Nephron progenitor cell (in vitro differentiated cells): Measurements from ENCODE around the gene CEP192.

Source experiments
- DNase-seq: peaks from one replicate; pipeline ENCODE4 v3.0.0; 2021
- H3K27ac Mint-ChIP-seq: 2 replicates; pipeline ENCODE4 v1.8.0; 2021; ENCODE audit warnings: mild to moderate bottlenecking, moderate library complexity, mixed read lengths
- H3K27me3 Mint-ChIP-seq: 2 replicates; pipeline ENCODE4 v1.8.0; 2021; ENCODE audit warnings: mild to moderate bottlenecking, low read depth, mixed read lengths; ENCODE audit not compliant: poor library complexity
- H3K36me3 Mint-ChIP-seq: 2 replicates; pipeline ENCODE4 v1.8.0; 2021; ENCODE audit warnings: low read depth, mixed read lengths
- H3K4me1 Mint-ChIP-seq: 2 replicates; pipeline ENCODE4 v1.8.0; 2021; ENCODE audit warnings: mixed read lengths
- H3K4me3 Mint-ChIP-seq: 2 replicates; pipeline ENCODE4 v1.8.0; 2021; ENCODE audit warnings: mild to moderate bottlenecking, moderate library complexity, mixed read lengths
- H3K9me3 Mint-ChIP-seq: 2 replicates; pipeline ENCODE4 v1.8.0; 2021; ENCODE audit warnings: mild to moderate bottlenecking, moderate library complexity, mixed read lengths
- TF ChIP-seq, protein P1 (sequence below): fragments of 200-600 bp; sonication (generic); IDR thresholded peaks from 2 replicates; pipeline ENCODE4 v1.5.0; 2021; ENCODE audit warnings: antibody characterized with exemption

CEP192 gene

DNA sequence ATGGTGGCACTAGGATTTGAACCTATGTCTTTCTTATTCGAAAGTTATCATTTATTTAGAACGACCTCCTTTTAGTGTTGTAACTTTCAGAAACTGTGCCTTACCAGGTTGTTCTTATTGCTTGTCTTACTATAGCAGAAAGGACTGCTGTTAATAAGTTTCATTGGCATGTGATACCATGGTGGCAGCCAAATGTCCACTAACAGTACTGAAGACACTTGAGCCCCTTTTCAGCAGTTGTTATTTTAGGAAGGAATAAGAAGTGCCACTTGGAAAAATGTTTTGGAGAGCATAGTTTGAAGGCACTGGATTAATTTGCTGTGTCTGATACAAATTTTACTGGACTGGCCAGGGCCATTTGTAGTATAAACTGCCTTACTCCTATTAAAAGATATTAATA, 37.7 kb downstream of the CEP192 start:
- no peak overlapping the region for H3K4me3 Mint-ChIP-seq
- DNase-seq: no peak
- no peaks in the 10 kb centered on the region for H3K27me3 Mint-ChIP-seq
- no peaks in the 10 kb centered on the region for H3K4me1 Mint-ChIP-seq
- peaks cover 72% of the 10 kb centered on the region for H3K36me3 Mint-ChIP-seq
- H3K9me3 Mint-ChIP-seq: no peaks in the 10 kb centered on the region
- TF ChIP-seq, protein P1, sequence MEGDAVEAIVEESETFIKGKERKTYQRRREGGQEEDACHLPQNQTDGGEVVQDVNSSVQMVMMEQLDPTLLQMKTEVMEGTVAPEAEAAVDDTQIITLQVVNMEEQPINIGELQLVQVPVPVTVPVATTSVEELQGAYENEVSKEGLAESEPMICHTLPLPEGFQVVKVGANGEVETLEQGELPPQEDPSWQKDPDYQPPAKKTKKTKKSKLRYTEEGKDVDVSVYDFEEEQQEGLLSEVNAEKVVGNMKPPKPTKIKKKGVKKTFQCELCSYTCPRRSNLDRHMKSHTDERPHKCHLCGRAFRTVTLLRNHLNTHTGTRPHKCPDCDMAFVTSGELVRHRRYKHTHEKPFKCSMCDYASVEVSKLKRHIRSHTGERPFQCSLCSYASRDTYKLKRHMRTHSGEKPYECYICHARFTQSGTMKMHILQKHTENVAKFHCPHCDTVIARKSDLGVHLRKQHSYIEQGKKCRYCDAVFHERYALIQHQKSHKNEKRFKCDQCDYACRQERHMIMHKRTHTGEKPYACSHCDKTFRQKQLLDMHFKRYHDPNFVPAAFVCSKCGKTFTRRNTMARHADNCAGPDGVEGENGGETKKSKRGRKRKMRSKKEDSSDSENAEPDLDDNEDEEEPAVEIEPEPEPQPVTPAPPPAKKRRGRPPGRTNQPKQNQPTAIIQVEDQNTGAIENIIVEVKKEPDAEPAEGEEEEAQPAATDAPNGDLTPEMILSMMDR: no peak
- H3K27ac Mint-ChIP-seq: no peak overlapping the region

DNA sequence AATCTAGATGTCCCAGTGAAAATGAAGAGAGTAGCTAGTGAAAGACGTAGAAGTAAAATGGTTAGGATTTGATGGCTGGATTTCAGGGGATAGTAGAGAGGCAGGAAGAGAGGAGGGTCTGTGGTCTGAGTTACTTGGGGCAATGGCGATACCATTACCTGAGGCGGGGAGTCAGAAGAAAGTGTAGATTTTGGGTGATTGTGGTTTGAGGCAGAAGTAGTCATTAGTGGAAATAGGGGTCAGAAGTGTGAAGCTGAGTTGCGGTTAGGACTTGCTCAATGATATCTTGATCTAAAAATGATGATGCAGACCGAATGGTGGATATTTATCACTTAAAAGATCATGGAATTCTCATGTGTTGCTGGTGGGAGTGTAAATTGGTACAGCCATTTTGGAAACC, 41.0 kb downstream of the CEP192 start:
- peaks cover 4% of the 10 kb centered on the region for H3K27me3 Mint-ChIP-seq
- H3K27ac Mint-ChIP-seq: peak overlapping the region; percentile 34
- no peaks in the 10 kb centered on the region for H3K9me3 Mint-ChIP-seq
- no peaks in the 10 kb centered on the region for H3K4me1 Mint-ChIP-seq
- no peak overlapping the region for H3K4me3 Mint-ChIP-seq
- H3K36me3 Mint-ChIP-seq: peaks cover 62% of the 10 kb centered on the region
- DNase-seq: no peak
- TF ChIP-seq, protein P1: no peak

DNA sequence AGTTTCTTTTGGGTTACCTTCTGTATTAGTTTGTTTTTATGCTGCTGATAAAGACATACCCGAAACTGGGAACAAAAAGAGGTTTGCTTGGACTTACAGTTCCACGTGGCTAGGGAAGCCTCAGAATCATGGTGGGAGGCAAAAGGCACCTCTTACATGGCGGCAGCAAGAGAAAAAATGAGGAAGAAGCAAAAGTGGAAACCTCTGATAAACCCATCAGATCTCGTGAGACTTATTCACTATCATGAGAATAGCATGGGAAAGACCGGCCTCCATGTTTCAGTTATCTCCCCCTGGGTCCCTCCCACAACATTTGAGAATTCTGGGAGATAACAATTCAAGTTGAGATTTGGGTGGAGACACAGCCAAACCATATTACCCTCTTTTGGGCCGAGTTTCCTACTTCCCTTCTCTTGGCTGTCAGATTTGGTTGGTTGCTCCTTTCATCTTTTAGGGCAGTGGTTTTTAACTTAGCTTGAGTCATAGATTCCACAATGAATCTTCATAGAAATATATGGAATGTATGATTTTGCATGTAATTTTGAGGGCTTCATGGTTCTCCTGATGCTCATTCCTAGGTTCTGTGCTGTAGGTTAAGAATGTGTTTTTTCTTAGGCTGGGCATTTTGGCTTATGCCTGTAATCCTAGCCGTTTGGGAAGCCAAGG, 44.2 kb downstream of the CEP192 start:
- DNase-seq: no peak
- H3K4me1 Mint-ChIP-seq: no peaks in the 10 kb centered on the region
- peaks cover 64% of the 10 kb centered on the region for H3K36me3 Mint-ChIP-seq
- H3K4me3 Mint-ChIP-seq: no peak overlapping the region
- H3K27me3 Mint-ChIP-seq: peaks cover 11% of the 10 kb centered on the region
- peak overlapping the region; percentile 90 for H3K27ac Mint-ChIP-seq
- H3K9me3 Mint-ChIP-seq: no peaks in the 10 kb centered on the region
- TF ChIP-seq, protein P1: no peak

DNA sequence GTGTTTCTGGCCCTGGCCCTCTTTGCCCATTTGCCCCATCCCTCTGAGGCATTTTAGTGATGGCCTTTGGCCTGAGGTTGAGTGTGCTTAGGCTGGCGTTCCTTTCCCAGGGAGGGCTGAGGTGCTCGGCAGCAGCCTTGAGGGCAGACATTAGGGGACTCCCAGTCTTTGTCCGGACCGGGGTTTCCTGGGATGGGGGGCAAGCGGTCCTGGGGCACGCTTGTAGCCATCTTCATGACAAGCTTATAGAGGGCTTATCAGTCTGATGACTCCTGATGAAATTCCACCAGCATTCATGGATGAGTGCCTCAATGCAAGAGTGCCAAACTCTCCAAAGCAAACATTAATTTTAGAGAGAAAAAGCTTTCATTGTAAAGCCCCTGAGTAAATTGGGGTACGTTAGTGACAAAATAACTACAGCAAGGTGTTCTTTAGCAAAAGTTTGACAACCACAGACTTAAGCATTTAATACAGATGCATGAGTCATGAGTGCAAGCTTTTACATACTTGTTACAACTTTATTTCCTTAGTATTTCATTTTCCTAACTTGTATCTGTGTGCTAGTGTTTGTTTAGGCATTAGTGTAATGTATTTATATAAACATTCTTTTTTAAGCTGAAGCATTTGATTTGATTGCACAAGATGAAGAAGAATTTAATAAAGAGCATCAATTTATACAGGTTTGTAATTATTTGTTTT, 45.6 kb downstream of the CEP192 start:
- Mint-ChIP-seq H3K9me3 (peaks cover 1% of the 10 kb centered on the region), H3K36me3 (peaks cover 63% of the 10 kb centered on the region), H3K4me3 (no peak overlapping the region), H3K27ac (no peak overlapping the region), H3K4me1 (no peaks in the 10 kb centered on the region), H3K27me3 (peaks cover 11% of the 10 kb centered on the region)
- no peak for DNase-seq
- TF ChIP-seq, protein P1: no peak

DNA sequence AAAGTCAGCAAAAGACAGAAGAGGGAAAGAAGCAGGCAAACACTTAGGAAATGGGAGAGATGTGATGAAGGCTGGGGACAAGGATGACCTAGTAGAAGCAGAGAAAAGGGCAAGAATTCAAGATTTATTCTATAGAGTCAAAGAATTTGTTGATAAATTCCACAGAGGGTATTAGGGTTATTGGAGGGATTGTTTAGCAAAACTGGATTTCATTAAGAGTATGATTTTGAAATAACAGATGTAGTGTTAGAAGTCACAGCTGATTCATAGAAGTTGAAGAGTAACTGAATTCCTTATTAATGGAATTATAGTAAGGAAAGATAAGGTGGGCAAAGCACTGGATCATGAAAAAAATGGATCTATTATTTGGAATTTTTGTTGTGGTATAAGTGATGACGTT, 48.6 kb downstream of the CEP192 start:
- Mint-ChIP-seq H3K4me1 (no peaks in the 10 kb centered on the region), H3K36me3 (peaks cover 71% of the 10 kb centered on the region), H3K27me3 (peaks cover 7% of the 10 kb centered on the region), H3K9me3 (peaks cover 16% of the 10 kb centered on the region), H3K4me3 (no peak overlapping the region), H3K27ac (no peak overlapping the region)
- no peak for DNase-seq
- TF ChIP-seq, protein P1: no peak

DNA sequence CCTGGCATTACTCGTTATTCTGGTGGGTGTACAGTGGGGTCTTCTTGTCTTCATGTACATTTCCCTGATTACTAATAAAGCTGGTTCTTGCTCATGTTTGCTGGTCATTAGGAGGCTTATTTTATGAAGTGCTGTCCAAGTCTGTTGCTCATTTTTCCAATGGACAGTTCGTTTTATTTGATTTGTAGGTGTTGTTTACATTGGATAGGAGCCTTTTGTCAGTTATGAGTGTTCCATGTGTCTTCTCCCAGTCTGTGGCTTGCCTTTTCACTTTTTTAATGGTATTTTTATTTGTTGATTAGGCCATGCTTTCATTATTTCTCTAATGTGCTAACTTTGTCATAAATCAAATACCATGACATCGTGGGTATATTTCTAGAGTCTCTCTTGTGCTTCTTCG, 51.9 kb downstream of the CEP192 start:
- TF ChIP-seq, protein P1: no peak
- Mint-ChIP-seq H3K36me3 (peaks cover 90% of the 10 kb centered on the region), H3K27ac (no peak overlapping the region), H3K4me1 (no peaks in the 10 kb centered on the region), H3K27me3 (peaks cover 7% of the 10 kb centered on the region), H3K4me3 (no peak overlapping the region), H3K9me3 (peaks cover 16% of the 10 kb centered on the region)
- DNase-seq: no peak
